GM21447 (cell line): ENCODE data around the gene CYCS.
"Not testable (repeated sequence)": the region's sequence is repeated elsewhere in the genome, so short reads cannot be mapped to it uniquely, and the experiment has no call there.

ENCODE experiments used
- ATAC-seq: cut with Tn5 transposase; IDR thresholded peaks from one replicate; pipeline ENCODE4 v1.9.1; 2021; ENCODE audit not compliant: unreplicated experiment

Gene CYCS

DNA sequence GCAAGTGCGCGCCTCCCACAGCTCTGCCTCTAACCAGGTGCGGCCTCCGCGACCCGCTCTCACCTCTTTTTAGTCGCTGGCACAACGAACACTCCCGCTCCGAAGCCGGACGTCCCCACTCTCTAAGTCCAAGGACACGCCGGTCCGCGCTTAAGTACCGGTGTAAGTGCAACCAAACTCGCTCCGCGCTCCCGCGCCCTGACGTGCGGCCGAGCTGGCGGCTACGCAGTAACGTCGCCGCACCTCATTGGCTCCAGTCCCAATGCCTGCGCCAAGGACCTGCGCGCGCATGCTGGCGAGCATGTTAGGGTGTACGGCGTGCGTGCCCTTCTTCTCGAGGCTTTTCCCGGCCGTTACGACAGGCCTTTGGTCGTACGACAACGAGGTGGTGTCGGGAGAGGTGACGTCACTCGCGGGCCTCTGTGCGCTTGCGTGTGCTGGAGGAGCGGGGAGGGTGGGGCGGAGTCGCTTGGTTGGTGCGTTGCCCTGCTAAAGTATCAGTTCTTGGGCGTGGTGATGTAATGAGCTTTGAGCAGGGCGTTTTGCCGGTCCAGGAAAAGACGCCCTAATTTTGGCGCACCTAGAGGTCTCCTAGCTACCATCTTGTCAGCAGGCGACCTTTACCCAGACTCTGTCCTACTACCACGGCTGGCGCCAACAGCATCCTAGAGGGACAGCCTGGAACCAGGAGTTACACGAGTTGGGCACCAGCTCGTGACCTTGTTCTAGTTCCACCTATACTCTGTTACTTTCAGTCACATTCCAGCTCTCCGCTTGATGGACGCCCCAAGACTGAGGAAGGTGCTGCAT, at the start of gene CYCS:
CYCS (minus strand) TSS at position 124 of the 810 bp plus-strand sequence. CDS start 1,141 bp downstream, outside the sequence.
- ATAC-seq: peak; percentile 93

DNA sequence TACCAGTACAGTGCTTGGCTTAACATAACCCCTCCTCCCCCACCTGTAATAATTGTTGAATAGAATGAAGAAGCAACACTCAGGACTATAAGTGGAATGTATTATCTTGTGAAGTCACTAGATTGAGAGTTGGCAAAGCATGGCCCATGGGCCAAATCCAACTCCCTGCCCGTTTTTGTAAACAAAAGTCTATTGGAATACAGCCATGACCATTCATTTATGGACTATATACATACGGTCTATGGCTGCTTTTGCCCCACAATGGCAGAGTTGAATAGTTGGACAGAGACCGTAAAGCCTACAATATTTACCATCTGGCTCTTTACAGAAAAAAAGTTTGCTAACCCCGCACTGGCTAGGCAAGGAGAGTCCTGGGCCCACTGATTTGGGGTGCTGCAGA, 48.1 kb upstream of the CYCS start:
- ATAC-seq: no peak

DNA sequence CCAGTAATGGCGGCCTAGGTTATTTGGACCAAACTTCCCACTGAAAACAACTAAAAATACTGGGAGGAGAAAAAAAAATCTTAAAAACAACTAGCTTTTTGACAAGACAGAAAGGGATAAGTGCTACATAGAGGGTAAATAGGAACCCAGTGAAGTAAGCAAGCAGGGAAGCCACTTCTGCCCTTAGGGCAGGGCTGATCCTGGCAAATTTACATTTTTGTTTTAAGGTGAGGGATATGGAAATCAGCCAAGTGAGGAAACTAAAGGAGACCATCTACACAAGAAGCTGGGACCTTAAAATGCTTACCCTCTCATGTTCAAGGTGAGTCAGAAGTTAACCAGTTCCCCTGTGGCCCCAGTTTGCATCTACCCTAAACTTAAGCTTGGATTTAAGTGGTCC, 46.5 kb upstream of the CYCS start:
- no peak for ATAC-seq

DNA sequence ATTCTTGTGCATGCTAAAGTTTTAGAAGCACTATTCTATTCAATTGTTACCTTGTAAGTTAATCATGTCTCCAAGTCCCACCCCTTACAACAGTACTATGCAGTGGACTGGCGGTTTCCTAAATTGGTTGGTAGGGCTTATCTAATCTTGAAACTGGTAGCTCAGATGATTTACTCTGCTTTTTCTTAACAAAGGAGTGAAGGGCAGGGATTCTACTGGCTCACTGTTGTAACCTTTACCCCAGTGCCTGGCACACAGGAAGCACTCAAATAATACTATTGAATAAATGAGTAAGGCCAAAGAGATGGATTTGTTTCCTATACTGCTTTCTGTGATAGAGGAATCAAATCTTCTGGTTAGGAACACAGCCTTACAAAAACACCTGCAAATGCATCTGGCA, 46.0 kb upstream of the CYCS start:
- no peak for ATAC-seq

DNA sequence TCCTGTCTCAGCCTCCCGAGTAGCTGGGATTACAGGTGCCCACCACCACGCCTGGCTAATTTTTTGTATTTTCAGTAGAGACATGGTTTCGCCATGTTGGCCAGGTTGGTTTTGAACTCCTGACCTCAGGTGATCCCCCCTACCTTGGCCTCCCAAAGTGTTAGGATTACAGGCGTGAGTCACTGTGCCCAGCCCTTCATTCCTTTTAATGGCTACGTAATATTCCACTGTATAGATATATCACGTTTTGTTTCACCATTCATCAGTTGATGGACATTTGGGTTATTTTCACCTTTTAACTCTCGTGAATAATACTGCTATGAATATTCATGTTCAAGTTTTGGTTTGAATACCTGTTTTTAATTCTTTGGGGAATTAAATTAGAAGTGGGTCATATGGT, 44.6 kb upstream of the CYCS start:
- ATAC-seq: no peak

DNA sequence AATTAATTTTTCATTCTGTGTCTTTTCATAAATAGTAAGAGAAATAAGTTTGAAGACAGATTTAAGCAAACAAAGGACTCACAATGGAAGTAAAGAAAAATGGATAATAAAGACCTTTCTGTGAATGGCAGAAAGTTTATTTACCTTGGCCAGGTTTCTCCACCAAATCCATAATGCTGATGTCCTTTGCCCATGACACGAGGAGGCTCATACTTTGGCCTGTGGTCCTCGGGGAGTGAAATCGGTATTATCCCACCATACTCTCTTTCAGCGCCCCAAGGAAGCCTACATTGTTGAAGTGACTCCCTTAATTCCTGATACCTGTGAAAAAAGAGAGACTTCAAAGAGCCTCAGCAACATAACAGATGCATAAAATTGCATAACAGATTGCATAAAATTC, 43.1 kb upstream of the CYCS start:
- ATAC-seq: no peak

DNA sequence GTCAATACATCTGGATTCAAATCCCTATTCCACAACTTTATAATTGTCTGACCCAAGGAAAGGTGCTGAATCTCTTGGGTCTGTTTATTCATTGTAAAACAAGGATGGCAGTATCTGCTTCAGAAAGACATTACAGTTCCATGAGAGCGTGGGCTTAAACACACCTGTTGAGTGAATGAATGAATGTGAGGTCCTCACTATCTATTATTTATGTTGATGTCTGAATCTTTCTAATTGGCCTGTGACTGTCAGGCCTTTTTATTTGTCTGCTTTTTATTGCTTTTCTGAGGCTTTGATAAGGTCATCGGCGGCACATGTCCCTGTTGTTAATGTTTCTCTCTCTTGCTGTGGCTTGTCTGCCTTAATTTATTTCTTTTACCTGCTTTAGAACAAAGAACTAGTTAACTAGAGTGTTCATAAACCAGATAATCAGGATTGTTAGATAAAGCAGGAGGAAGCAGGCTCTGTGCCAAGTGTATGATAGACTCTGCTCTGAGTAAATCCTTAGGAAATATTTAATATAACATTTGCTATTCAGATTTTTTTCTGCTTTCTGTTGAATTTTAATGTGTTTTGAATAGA, 42.3 kb upstream of the CYCS start:
- ATAC-seq: no peak

DNA sequence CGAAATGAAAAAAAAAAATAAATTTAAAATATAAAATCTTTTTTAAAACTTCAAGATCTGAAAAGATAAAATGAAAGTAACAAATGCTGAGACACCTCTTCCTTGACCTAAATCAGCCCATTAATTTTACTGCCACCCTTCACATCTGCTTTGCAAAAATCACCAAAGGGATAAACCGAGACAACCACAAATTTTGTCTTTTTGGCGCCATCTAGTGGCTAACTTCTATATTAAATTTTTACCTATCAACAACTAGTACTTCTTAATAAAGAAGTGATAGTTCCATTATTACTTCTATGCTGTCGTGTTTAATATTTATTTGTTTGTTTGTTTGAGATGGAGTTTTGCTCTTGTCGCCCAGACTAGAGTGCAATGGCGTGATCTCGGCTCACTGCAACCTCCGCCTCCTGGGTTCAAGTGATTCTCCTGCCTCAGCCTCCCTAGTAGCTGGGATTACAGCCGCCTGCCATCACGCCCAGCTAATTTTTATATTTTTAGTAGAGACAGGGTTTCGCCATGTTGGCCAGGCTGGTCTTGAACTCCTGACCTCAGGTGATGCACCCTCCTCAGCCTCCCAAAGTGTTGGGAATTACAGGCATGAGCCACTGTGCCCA, 35.0 kb upstream of the CYCS start:
- ATAC-seq: not testable (repeated sequence)

DNA sequence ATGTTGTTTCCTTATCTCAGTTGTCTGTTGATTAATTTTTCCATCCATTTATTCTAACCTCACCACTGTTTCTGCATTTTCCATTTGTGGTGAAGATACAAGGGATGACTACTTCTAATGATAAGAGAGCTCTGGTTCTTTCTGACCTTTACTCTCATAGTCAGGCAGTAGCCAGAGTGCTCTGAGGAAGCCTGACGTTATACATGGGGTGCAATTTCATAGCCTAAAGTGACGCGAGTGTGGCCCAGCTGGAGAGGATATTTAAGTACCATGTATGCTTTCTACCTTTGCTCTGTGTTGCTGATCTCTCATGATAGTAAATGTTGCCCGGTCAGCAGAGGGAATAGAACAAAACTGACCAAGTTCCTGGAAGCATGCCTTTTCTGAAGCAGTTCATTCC, 33.9 kb upstream of the CYCS start:
- no peak for ATAC-seq

DNA sequence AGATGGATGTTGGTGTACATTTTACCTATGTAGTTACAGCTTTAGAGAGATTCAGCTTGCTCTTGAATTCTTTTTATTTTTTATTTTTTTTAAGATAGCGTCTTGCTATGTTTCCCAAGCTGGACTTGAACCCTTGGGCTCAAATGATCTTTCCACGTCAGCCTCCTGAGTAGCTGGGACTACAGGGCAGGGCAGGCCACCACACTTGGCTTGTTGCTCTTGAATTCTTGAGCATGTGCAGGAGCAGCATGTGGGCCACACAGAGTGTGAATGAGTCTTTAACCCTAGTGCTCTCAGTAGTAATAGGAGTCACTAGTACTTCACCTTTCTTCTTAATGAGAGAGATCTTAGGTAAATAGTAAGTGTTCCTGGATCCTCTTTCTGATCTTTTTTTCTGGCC, 26.7 kb upstream of the CYCS start:
- no peak for ATAC-seq

DNA sequence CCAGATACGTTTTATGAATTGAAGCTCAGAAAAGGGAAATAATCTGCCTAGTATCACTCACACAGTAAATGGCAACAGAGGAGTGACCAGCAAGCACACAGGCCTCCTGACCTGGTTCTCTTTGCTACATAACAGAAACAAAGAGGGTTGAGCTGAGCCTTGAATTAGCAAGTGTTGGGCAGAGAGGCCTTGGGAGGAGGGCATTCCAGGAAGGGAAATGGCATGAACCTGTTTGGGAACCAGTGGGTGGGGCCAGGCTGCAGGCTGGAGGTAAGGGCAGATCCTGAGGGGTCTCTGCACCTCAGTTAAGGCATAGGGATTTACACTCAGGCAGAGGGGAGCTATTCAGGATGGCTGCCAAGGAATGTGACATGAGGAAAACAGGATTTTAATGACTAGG, 24.8 kb upstream of the CYCS start:
- no peak for ATAC-seq

DNA sequence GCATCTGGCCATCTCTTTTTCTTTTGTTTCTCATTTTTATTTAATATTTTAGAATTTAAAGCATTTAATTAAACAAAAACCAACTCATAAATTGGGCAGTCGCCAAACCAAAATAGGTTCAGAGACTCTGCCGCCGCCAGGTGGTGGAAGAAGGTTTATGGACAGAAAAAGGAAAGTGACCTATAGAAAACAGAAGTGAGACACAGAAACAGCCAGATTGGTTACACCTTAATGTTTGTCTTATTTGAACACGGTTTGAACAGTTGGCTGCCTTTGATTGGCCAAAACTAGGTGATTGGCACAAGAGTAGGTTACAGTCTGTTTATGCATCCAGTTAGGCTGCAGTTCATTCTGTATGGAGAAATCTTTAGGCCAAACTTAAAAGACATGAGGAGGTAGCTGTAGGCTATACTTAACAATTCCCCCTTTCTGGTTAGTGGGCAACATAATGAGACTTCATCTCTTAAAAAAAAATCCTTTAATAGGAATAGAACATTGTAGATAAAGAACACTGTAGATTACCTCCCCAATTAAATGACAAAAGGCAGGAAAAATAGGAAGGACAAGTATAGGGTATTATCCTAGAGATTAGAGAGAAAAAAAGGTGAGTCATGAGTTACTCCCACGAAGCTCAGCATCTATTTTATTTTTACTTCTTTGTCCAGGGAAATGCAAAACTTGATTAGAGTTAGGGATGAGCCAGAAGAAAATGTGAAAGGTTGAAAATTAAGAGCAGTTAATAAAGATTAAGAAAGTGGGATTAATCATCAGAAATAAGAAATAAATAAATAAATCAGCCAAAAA, 23.9 kb upstream of the CYCS start:
- no peak for ATAC-seq

DNA sequence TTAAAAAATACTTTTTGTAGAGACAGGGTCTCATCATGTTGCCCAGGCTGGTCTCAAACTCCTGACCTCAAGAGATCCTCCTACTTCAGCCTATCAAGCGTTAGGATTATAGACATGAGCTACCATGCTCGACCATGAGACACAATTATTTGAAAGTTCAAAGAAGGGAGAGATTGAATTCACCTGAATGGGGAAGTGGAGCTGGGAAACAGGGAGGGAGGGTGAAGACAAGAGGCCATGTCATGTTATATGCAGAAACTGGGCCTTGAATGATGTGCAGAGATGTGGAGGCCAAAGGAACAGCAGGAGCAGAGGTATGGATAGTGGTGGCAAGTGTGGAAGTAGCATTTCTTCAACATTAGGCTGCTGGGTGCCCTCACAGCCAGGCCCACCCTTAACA, 18.7 kb upstream of the CYCS start:
- ATAC-seq: no peak

DNA sequence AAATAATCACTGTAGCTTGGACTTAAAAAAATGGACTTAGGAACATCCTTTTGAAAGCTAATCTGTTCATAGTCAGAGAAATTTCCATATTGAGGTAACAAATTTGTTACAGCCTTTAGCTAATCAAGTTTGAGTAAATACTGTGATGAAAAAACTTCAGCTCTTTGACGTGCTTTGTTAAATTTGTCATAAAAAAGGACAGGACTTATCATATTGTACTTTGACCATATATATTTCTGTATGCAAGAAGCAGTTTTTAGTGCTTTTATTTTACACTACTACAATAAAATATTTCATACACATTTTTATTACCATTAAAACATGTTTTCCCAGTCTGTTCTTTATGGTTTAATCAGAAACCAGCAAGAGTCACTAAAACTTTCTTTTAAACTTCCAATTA, 14.5 kb upstream of the CYCS start:
- ATAC-seq: no peak

DNA sequence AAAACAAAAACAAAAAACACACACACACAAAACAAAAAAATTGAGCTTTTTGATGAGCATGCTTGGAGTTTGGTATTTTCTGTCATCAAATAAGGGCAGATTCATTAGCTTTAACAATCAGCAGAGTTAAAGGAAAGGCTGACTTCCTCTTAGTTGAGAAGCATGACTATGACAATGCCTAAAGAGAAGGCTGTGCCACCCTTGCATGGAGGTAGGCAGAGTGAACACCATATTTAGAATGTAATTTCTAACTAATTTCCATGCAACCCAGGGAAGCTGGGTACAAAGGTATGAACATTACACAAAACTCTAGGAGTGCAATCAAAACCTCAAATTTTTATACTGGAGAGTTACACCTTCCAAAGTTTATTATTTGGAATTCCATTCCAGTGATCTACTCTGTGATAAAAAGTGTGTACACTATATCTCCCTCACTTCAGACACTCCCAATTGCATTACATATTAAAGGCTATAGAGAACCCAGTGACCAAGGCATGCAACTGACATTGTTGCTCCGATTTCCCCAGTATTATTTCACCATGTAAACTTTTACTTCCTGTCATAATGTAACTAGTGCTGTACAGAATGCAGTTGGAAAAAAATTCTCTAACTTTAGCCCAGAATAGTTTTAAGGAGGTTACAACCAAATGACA, 9.4 kb upstream of the CYCS start:
- ATAC-seq: no peak

DNA sequence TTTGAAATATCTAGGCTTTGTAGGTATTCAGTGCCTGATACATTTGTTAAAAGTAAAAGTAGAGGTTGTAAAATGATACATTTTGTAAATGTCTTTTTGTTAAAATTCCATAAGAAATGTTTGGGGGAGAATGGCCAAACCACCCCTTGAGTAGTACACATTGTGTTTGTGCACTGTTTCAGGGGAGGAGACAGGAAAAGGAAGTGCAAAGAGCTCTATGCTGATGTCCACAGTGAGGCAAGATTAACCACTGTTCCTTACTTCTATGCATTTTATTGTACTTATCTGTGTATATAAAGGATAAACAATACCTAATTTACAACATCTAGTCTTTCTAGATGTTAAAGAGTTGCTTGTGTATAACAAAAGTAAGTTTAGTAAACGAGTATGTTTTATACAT, 7.4 kb upstream of the CYCS start:
- no peak for ATAC-seq

DNA sequence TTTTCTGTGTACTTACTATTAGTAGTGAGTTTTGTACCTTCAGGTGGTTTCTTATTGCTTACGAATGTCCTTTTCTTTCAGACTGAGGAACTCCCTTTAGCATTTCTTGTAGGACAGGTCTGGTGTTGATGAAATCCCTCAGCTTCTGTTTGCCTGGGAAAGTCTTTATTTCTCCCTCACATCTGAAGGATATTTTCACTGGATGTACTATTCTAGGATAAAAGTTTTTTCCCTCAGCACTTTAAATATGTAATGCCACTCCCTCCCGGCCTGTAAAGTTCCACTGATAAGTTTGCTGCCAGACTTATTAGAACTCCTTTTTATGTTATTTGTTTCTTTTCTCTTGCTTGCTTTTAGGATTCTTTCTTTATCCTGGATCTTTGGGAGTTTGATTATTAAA, 1.7 kb upstream of the CYCS start:
- ATAC-seq: no peak

DNA sequence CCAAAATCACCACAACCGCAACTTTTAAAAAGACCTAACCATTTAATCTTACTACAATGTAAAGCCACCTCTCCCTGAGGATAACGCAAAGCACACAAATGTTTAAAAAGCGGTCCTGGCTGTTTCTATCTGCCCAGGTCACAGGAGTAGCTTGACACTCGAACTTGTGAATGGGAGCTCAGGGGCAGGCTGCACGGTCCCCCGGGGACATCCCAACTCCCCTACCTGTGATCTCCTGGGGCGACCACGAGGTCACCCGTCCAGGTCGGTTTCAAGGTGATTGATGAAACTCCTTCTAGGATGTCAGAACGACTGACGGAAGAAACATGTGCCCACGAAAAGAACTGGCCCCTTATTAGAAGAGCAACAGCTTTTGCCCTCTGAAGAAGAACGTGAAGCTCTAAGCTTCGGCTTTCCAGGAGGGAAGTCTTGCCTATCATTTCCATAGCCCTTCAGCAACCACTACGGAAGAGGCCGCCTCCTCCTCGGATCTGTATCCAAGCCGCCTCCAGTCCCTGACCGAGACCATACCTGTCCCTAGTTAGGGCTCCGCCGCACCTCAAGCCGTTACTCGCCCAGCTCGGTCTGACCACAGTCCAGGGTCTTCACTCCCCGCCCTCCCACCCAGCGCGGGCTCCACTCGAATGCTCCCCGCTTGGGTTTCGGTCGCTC, 459 bp downstream of the CYCS start:
- ATAC-seq: peak; percentile 8

DNA sequence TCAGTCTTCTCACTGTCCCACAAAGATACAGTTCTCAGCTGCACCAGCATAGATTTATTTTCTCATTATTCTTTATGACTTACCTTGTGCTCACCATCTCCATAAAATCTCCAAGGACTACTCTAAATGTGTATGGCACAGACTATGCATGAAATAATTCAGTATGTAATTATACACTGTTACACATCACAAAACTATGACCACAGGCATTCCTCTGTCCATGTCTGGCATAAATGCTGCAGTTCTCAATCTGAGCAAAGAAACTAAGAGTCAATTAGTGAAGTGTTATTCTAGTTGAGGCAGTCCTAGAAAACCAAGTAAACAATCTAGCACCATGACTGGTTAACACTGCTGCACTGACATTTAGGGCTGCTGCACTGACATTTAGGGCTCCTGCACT, 2.7 kb downstream of the CYCS start:
- no peak for ATAC-seq

DNA sequence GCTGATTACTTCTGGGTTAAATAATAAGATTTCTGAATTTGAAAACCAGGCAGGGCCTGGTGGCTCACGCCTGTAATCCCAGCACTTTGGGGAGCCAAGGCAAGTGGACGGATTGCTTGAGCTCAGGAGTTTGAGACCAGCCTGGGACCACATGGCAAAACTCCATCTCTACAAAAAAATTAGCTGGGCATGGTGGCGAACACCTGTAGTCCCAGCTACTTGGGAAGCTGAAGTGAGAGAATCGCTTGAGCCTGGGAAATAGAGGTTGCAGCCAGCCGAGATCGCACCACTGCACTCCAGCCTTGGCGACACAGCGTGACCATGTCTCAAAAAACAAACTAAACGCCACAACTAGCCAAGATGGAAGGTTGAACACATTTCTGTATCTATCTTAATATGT, 3.5 kb downstream of the CYCS start:
- ATAC-seq: no peak

DNA sequence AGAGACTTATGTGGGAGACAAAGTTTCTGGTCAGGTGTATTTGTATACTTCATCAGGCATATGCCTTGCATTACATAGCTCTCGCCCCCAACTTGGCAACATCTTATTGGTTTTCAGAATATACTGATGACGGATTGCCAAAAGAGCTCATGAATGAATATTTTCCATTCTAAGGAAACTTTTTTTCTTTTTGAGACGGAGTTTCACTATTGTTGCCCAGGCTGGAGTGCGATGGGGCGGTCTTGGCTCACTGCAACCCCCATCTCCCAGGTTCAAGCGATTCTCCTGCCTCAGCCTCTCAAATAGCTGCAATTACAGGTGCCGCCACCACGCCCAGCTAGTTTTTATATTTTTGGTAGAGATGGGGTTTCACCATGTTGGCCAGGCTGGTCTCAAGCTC, 6.0 kb downstream of the CYCS start:
- no peak for ATAC-seq
